ENCODE data around the gene KRTAP7-1. TPM values are rescaled to one million over a fixed set of nuclear protein-coding genes. Genes with fewer than 3 reads are reported as not detected.

KRTAP7-1 gene
- total and polyA plus RNA-seq, 10 of the 15 experiments (the other 5 are each of a cell fraction or from before 2014, with no cell fraction given): not detected

DNA sequence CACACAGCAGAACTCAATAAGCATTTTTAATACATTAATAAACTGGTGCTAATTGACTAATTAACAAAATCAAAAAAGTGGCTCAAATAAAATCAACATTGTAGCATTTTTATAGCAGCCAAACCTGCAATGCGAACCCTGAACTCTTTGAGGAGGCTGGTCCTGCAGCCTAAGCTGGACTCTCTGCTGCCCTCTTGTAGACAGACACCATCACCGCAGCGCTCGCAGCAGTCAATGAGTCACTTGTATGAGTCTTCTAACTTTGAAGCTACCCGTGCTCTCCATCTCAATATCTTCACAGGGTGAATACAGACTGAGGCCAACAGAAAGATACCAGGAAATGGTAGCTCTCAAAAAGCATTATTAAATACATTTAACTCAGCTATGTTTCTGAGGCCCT, 9.7 kb upstream of the KRTAP7-1 start:
- Histone ChIP-seq H3K4me2 (ENCODE audit: control insufficient read depth, insufficient read depth) (no peak overlapping the region), H3K27me3 (replicated peaks in 1 of 2; ENCODE audit: control insufficient read depth in 2 of 2, insufficient read depth in 2 of 2, low read length in 1 of 2) (no peaks in the 10 kb centered on the region), H3K4me1 (ENCODE audit: control insufficient read depth, insufficient read depth, low read length) (no peaks in the 10 kb centered on the region), H3K79me2 (ENCODE audit: control insufficient read depth, insufficient read depth, low read length) (no peaks in the 10 kb centered on the region), H3K36me3 (ENCODE audit: control insufficient read depth in 2 of 2, insufficient read depth in 2 of 2, low read length in 1 of 2) (no peaks in the 10 kb centered on the region), H3K4me3 (no peak overlapping the region), H3K27ac (ENCODE audit: control insufficient read depth, insufficient read depth) (no peak overlapping the region), H2AFZ (ENCODE audit: control insufficient read depth, low read depth, low read length) (no peak overlapping the region), H3K9me3 (replicated peaks; ENCODE audit: control insufficient read depth, insufficient read depth, low read length) (no peaks in the 10 kb centered on the region), H4K20me1 (ENCODE audit: control insufficient read depth, insufficient read depth) (no peaks in the 10 kb centered on the region), H3K9ac (ENCODE audit: control insufficient read depth, insufficient read depth, low read length) (no peak overlapping the region)
- ChIA-PET CTCF (interaction anchor here (1.0 to 1.4 kb wide), 2 partner anchors 9 to 333 kb away, joined by 5 to 6 read pairs; no protein-coding TSS in a partner anchor), SMC1A (ENCODE audit: uncharacterized antibody, unreplicated experiment) (no interaction called here), RAD21 (ENCODE audit: unreplicated experiment) (interaction anchor here (0.5 to 1.5 kb wide), 2 partner anchors 333 to 763 kb away, joined by 3 read pairs; no protein-coding TSS in a partner anchor), POLR2A (no interaction called here)
- WGBS (ENCODE audit: insufficient coverage, insufficient replicate concordance, low lambda C conversion rate, missing lambda C conversion rate): 52% methylated on average over 5 of the region's 5 CpGs
- peak; percentile 50; the same call in 2 of the 3 replicates for ATAC-seq
- TF ChIP-seq, protein P1, sequence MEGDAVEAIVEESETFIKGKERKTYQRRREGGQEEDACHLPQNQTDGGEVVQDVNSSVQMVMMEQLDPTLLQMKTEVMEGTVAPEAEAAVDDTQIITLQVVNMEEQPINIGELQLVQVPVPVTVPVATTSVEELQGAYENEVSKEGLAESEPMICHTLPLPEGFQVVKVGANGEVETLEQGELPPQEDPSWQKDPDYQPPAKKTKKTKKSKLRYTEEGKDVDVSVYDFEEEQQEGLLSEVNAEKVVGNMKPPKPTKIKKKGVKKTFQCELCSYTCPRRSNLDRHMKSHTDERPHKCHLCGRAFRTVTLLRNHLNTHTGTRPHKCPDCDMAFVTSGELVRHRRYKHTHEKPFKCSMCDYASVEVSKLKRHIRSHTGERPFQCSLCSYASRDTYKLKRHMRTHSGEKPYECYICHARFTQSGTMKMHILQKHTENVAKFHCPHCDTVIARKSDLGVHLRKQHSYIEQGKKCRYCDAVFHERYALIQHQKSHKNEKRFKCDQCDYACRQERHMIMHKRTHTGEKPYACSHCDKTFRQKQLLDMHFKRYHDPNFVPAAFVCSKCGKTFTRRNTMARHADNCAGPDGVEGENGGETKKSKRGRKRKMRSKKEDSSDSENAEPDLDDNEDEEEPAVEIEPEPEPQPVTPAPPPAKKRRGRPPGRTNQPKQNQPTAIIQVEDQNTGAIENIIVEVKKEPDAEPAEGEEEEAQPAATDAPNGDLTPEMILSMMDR (IDR thresholded peaks at IDR 0.05 in 2 of 3, conservative IDR thresholded peaks at IDR 0.05 in 1 of 3; ENCODE audit: control insufficient read depth in 2 of 3, extremely low read depth in 1 of 3, insufficient read depth in 1 of 3, low read depth in 3 of 3, low read length in 3 of 3): peak; percentile 16 to 46 (median 18); a peak in 3 of 6 replicates
- no peak for TF ChIP-seq RCOR1 (conservative IDR thresholded peaks at IDR 0.05; ENCODE audit: low read depth, low read length)
- TF ChIP-seq MXI1 (IDR thresholded peaks at IDR 0.05; ENCODE audit: low read depth, low read length): no peak
- in situ Hi-C loops (cut with MboI): loop anchor here (5.0 kb wide), 1 partner anchor 243 kb away; no protein-coding TSS in a partner anchor
- intact Hi-C loops (cut with micrococcal nuclease; ENCODE audit: unreplicated experiment): no loop called here
- no peak for FAIRE-seq
- BruUV-seq (replicated peaks): no TSS peak
- DNase-seq (ENCODE audit: low read depth, low spot score): no peak

DNA sequence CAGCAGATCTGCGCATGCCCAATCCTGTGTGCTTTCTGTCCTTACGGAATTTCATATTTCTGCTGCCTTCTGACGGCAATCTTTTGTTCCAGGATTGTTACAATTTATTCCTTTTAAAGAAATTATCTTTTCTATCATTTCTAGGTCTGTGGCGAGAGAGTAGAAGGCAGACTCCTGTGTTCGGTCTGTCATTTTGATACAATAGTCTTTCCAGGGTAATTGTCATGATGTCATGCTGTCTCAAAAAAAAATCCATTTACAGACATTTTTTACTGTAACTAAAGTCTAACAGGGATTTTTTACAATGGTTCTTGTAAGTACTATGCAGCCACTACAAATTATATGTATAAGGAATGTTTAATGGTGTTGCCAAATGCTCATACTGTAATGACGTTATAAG, 9.0 kb upstream of the KRTAP7-1 start:
- ChIA-PET RAD21 (ENCODE audit: unreplicated experiment) (interaction anchor here (1.5 kb wide), 1 partner anchor 332 kb away, joined by 3 read pairs; no protein-coding TSS in a partner anchor), POLR2A (no interaction called here), SMC1A (ENCODE audit: uncharacterized antibody, unreplicated experiment) (interaction anchor here (0.6 kb wide), 1 partner anchor 392 kb away, joined by 3 read pairs; no protein-coding TSS in a partner anchor), CTCF (interaction anchor here (1.4 kb wide), 1 partner anchor 333 kb away, joined by 6 read pairs; no protein-coding TSS in a partner anchor)
- H3K27me3 ChIP-seq (replicated peaks in 1 of 2; ENCODE audit: control insufficient read depth in 2 of 2, insufficient read depth in 2 of 2, low read length in 1 of 2): no peaks in the 10 kb centered on the region
- WGBS (ENCODE audit: insufficient coverage, insufficient replicate concordance, low lambda C conversion rate, missing lambda C conversion rate): 42% methylated on average over 6 of the region's 6 CpGs
- no peak for TF ChIP-seq SP1 (IDR thresholded peaks at IDR 0.05; ENCODE audit: low read depth, low read length)
- no peaks in the 10 kb centered on the region for H3K9me3 ChIP-seq (replicated peaks; ENCODE audit: control insufficient read depth, insufficient read depth, low read length)
- H3K4me3 ChIP-seq: no peak overlapping the region
- H3K36me3 ChIP-seq (ENCODE audit: control insufficient read depth in 2 of 2, insufficient read depth in 2 of 2, low read length in 1 of 2): no peaks in the 10 kb centered on the region
- no peak for DNase-seq (ENCODE audit: low read depth, low spot score)
- in situ Hi-C loops (cut with MboI) (loop anchor here (5.0 kb wide), 1 partner anchor 244 kb away; no protein-coding TSS in a partner anchor), intact Hi-C loops (cut with micrococcal nuclease; ENCODE audit: unreplicated experiment) (no loop called here)
- no peak for ATAC-seq
- FAIRE-seq: no peak
- H3K9ac ChIP-seq (ENCODE audit: control insufficient read depth, insufficient read depth, low read length): no peak overlapping the region
- H3K79me2 ChIP-seq (ENCODE audit: control insufficient read depth, insufficient read depth, low read length): no peaks in the 10 kb centered on the region
- no peaks in the 10 kb centered on the region for H4K20me1 ChIP-seq (ENCODE audit: control insufficient read depth, insufficient read depth)
- H3K4me1 ChIP-seq (ENCODE audit: control insufficient read depth, insufficient read depth, low read length): no peaks in the 10 kb centered on the region
- no TSS peak for BruUV-seq (replicated peaks)
- H3K27ac ChIP-seq (ENCODE audit: control insufficient read depth, insufficient read depth): no peak overlapping the region
- H3K4me2 ChIP-seq (ENCODE audit: control insufficient read depth, insufficient read depth): no peak overlapping the region
- H2AFZ ChIP-seq (ENCODE audit: control insufficient read depth, low read depth, low read length): no peak overlapping the region

Measured in GM12878 (cell line).